ENCODE data around the gene NHSL2.

- TF ChIP-seq, protein P1, sequence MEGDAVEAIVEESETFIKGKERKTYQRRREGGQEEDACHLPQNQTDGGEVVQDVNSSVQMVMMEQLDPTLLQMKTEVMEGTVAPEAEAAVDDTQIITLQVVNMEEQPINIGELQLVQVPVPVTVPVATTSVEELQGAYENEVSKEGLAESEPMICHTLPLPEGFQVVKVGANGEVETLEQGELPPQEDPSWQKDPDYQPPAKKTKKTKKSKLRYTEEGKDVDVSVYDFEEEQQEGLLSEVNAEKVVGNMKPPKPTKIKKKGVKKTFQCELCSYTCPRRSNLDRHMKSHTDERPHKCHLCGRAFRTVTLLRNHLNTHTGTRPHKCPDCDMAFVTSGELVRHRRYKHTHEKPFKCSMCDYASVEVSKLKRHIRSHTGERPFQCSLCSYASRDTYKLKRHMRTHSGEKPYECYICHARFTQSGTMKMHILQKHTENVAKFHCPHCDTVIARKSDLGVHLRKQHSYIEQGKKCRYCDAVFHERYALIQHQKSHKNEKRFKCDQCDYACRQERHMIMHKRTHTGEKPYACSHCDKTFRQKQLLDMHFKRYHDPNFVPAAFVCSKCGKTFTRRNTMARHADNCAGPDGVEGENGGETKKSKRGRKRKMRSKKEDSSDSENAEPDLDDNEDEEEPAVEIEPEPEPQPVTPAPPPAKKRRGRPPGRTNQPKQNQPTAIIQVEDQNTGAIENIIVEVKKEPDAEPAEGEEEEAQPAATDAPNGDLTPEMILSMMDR (conservative IDR thresholded peaks at IDR 0.05; ENCODE audit: low read depth, low read length) = no peak
- TF ChIP-seq EZH2 (IDR thresholded peaks at IDR 0.05; ENCODE audit: borderline replicate concordance, low read depth, low read length, poor library complexity, severe bottlenecking) = no peak
These were observed 2.7 kb downstream of the NHSL2 start for GRCh38 chrX:71913156-71913950.

Measured in A673 (cell line).